Stimulated activated CD4-positive, alpha-beta T cell treated with anti-CD3 and anti-CD28 coated beads, Interleukin-1b, Interleukin-23, amount 100 ng/mL, for 24 hours (primary cell): ENCODE results near the gene DYTN.
A peak's percentile ranks its signal among the peaks of the same experiment; 100 is the strongest.

Experiments
- DNase-seq, 4 experiments: peaks; one replicate each; pipeline ENCODE4 v3.0.0-alpha.2; 2020; ENCODE audit warnings: low read depth in 4 of 4, low spot score in 1 of 4

Gene DYTN

DNA sequence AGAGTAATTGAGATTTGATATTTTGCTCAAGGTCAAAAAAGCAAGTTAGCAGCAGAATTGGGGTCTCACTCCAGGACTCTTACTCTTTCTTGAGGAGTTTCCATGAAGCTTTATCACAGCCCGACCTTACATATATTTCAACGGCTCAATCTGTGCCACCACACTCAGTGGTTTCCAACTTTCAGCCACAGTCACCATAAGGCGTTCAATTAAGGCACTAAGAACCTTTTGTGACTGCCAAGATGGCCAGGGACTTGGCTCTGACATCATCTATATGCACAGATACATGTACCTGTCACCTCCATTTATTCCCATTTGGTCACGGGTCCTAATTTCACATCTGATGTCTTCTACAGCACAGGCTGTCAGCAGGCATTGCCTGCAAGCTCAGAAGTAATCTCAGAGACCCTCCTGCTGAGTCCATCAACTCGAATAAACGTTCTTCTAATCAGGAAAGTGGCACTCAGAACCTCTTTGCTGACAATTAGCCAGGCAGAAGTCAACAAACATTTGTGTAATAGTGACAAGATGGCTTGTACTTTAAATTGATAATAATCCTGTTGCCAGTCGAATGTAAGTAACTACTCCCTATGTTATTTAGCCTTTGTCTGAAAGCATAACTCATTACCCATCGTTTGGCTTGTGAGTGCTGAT, 16.1 kb downstream of the DYTN start:
- no peak for DNase-seq

DNA sequence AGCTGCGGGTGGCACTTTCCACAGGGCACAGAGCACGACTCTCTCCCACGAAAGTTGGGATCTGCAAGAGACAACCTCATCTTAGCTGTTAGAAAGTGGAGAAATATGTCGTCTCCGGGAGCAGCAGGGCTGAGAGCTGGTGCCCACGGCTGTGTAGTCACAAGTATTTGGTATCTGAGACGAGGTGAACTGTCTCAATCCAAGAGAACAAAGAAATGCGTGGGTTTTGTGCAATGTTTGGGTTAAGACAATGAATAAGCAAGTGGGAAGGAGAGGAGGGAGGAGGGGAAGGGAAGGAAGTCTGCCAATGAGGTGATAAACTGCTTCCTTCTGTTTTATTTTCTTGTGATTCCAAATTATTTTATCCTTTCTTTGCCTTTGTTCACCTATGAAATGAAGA, 18.0 kb downstream of the DYTN start:
- DNase-seq: no peak

GRCh38 chr2:206698811-206699210, 19.4 kb downstream of the DYTN start:
- no peak for DNase-seq

- DNase-seq: no peak
Observed at GRCh38 chr2:206696910-206697309, 21.3 kb downstream of the DYTN start.

GRCh38 chr2:206693399-206694137, 24.6 kb downstream of the DYTN start:
- DNase-seq: peak in 2 of 4 experiments; percentile 3 to 25

GRCh38 chr2:206692971-206693370, 25.2 kb downstream of the DYTN start:
- DNase-seq: no peak

DNA sequence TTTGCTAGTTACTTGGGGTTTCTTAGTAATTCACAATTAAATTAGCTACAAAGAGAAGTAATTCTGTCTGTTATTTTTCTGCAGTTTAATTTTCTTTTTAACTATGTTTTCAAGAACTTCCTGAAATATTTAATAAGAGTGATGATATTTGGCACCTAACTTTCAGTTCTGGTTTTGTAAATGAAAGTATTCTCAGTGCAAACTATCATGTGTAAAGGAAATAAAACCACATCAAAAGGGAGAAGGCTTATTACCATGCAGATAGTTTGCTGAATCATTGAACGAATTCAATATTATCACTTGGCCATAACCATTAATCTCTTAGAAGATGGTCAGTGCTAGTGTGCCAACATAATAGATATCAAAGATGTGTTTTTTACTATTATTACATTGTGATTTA, 29.2 kb downstream of the DYTN start:
- no peak for DNase-seq

DNA sequence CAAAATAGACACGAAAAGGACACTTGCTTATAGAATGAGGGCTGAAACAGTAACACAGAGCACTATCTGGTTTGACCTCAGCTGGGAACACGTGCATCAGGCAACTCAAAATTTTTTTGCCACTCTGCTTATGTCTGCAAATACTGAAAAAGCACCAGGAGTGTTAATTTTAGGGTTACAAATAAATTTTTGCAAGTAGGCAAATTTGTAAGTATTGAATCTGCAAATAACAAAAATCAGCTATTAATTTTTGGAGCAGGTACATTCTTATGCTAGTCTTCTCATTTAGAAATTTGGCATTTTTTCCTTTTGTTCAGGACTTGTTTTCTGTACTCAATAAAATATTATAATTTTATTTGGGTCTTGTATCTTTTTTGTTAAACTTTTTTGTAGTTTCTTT, 29.7 kb downstream of the DYTN start:
- DNase-seq: no peak

DNA sequence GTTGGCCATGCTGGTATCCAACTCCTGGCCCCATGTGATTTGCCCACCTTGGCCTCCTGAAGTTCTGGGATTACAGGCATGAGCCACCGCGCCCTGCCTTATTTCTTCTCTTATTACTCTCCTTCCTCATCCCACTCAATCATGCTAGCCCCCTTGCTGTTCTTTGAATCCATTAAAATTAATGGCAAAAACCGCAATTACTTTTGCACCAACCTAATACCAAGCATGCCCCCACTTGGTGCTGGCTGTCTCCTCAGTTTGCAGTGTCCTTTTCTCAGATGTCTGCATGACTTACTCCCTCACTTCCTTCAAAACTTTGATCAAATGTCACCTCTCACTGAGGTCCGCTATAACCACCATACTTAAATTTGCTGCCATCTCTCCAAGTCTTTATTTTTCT, 34.6 kb downstream of the DYTN start:
- DNase-seq: no peak

DNA sequence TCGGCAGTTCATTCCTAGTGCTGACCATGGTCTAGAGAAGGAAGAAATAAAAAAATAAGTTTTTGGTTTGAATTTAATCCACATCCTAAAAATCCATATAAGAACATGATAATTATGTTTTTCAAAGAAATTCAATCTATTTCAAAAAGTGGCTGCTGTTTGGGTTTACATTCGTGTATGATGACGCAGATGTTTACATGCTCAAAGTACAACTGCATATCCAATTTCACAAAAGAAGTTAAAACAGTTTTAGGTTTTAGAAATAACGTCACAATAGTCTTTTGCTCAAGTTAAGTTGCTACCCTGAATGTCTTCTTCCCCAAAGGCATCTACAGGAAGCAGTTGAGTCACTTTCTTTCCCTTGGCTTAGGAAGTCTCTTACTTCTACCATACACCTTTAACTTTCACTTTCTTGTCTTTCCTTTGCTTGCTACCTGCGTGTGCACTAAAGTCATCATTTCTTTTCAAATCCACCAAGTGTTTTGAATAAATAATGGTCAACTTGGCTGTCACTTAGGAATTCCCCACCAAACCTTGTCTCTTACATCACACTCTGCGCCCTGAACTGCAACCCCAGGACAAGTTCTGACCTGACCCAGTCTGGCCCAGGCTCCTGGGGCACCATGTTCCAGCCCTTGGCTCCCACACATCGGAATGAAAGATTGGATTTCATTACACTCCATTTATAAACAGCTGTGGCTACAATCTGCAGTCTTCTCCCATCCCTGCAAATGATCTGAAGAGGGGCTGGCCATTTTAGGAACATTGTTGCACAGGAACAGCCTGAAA, 47.5 kb downstream of the DYTN start:
- no peak for DNase-seq

GRCh38 chr2:206665251-206665650, 52.9 kb downstream of the DYTN start:
- no peak for DNase-seq

DNA sequence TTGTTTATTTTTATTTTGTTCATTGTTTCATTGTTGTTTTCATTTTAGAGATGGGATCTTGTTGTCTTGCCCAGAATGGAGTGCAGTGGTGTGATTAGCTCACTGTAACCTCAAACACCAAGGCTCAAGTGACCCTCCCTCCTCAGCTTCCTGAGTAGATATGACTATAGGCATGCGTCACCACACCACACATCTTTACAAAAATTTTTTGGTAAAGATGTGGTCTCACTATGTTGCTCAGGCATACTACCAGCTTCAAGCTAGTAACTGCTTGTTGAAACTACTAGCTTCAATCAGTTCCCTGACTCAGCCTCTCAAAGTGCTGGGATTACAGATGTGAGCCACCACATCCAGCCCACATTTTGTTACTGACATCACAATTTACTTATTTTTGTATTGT, 61.1 kb downstream of the DYTN start:
- no peak for DNase-seq

GRCh38 chr2:206647985-206648384, 70.2 kb downstream of the DYTN start:
- no peak for DNase-seq

GRCh38 chr2:206642075-206643025, 75.8 kb downstream of the DYTN start, which contains the start of gene FAM237A:
Gene FAM237A, plus strand, starts transcription at chr2:206642487. Its CDS starts 1,750 bp downstream, at chr2:206644237.
- DNase-seq: no peak

DNA sequence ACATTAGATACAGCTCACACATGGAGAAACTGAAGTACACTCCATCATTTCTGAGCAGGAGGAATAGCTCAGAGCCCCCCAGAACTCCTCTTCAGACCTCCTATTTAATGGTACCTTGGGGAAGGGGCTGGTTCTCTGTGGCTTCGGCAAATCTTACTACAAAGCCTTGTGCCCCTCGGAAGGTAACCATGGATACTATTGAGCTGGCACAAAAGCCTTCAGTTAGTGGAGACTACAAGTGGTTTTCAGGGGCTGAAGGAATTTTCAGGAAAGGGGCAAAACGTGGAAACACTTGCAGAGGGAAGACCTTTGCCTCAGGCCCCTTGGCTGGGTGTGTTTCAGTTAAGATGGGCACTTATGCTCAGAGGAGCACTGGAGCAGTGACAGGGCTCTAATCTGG, 77.0 kb downstream of the DYTN start:
- DNase-seq: no peak

GRCh38 chr2:206639636-206640035, 78.6 kb downstream of the DYTN start:
- DNase-seq: no peak

DNA sequence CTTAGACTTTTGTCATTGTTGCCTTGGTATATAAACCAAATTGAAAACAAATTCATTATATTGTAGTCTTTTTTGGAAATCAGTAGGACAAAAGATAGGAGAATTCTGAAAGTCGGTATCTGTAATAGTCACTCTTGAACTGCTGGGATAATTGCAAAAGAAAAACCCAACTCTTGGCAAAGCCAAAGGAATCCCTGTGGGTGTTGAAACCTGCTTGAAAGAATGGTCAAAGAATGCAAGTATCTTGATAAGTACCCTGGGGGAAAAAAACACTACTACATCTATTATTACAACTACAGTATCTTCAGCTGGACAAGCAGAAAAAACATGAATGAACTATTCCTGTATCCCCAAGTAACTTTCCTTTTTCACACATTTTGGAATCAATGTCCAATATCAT, 83.2 kb downstream of the DYTN start:
- no peak for DNase-seq

DNA sequence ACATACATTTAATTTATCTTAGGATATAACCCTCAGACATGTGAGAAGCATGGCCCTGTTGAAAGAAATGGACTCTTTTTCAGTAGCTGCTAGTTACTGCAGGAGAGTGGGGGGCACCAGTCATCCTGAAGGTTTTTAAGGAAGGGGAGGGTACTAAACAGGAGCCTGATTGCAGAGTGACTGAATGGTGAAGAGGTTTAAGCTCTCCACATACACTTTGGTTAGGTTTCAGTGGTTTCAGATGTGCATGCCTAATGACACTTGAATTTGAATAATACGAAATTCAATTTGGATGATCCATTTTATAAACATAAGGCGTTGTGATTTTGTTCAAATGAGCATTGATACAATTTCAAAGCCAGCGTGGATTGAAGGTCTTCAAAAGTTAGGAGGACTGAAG, 86.9 kb downstream of the DYTN start:
- no peak for DNase-seq

- DNase-seq: no peak
Observed at GRCh38 chr2:206627632-206628031, 90.6 kb downstream of the DYTN start.

GRCh38 chr2:206626108-206626507, 92.1 kb downstream of the DYTN start:
- no peak for DNase-seq

- no peak for DNase-seq
Observed at GRCh38 chr2:206619011-206619410, 99.2 kb downstream of the DYTN start.
